ENCODE results near the gene FUT3. TPM values are rescaled to one million over a fixed set of nuclear protein-coding genes. Genes with fewer than 3 reads are reported as not detected.

FUT3 gene
- total RNA-seq, 2 donors from 2014 or later: 1.3 TPM; not detected in 1

- no peak for TF ChIP-seq CTCF (conservative IDR thresholded peaks at IDR 0.05)
- DNase-seq: no peak
- Mint-ChIP-seq H3K36me3 (ENCODE audit: low read depth) (no peaks in the 10 kb centered on the region), H3K9me3 (no peaks in the 10 kb centered on the region), H3K27me3 (ENCODE audit: insufficient read depth) (peaks cover 40% of the 10 kb centered on the region), H3K4me1 (peaks cover 3% of the 10 kb centered on the region), H3K27ac (no peak overlapping the region), H3K4me3 (no peak overlapping the region)
- Histone ChIP-seq H3K9me3 (ENCODE audit: control insufficient read depth, low read length) (no peaks in the 10 kb centered on the region), H3K36me3 (ENCODE audit: control insufficient read depth, insufficient read depth, low read length) (no peaks in the 10 kb centered on the region), H3K27me3 (ENCODE audit: control insufficient read depth, insufficient read depth, low read length, poor library complexity, severe bottlenecking) (peaks cover 15% of the 10 kb centered on the region), H3K27ac (ENCODE audit: low read depth, low read length) (no peak overlapping the region), H3K4me1 (ENCODE audit: control insufficient read depth, insufficient read depth, low read length) (no peaks in the 10 kb centered on the region), H3K4me3 (ENCODE audit: low read length) (no peak overlapping the region), H3K9ac (ENCODE audit: extremely low read depth, low read length, poor library complexity, severe bottlenecking) (no peak overlapping the region)
- 89 to 90% methylated on average over 13 to 37 of the region's 37 CpGs for WGBS, 2 experiments (ENCODE audit: insufficient coverage in 1 of 2, insufficient read length in 1 of 2)
Measured at GRCh38 chr19:5799247-5800241, 51.7 kb downstream of the FUT3 start.

- no peak for TF ChIP-seq CTCF (conservative IDR thresholded peaks at IDR 0.05)
- no peak overlapping the region for H3K9ac ChIP-seq (ENCODE audit: extremely low read depth, low read length, poor library complexity, severe bottlenecking)
- no peaks in the 10 kb centered on the region for H3K4me1 ChIP-seq (ENCODE audit: control insufficient read depth, insufficient read depth, low read length)
- peaks cover 29% of the 10 kb centered on the region for H3K27me3 Mint-ChIP-seq (ENCODE audit: insufficient read depth)
- no peaks in the 10 kb centered on the region for H3K9me3 ChIP-seq (ENCODE audit: control insufficient read depth, low read length)
- no peaks in the 10 kb centered on the region for H3K4me1 Mint-ChIP-seq
- H3K36me3 Mint-ChIP-seq (ENCODE audit: low read depth): no peaks in the 10 kb centered on the region
- H3K9me3 Mint-ChIP-seq: no peaks in the 10 kb centered on the region
- 92% methylated on average over 8 of the region's 8 CpGs for WGBS, 2 experiments (ENCODE audit: insufficient coverage in 1 of 2, insufficient read length in 1 of 2)
- H3K27ac ChIP-seq (ENCODE audit: low read depth, low read length): no peak overlapping the region
- no peak overlapping the region for H3K27ac Mint-ChIP-seq
- no peak for DNase-seq
- no peaks in the 10 kb centered on the region for H3K36me3 ChIP-seq (ENCODE audit: control insufficient read depth, insufficient read depth, low read length)
- no peak overlapping the region for H3K4me3 Mint-ChIP-seq
- peaks cover 7% of the 10 kb centered on the region for H3K27me3 ChIP-seq (ENCODE audit: control insufficient read depth, insufficient read depth, low read length, poor library complexity, severe bottlenecking)
- no peak overlapping the region for H3K4me3 ChIP-seq (ENCODE audit: low read length)
Measured at GRCh38 chr19:5798244-5798643, 53.0 kb downstream of the FUT3 start.

- Histone ChIP-seq H3K27me3 (ENCODE audit: control insufficient read depth, insufficient read depth, low read length, poor library complexity, severe bottlenecking) (no peaks in the 10 kb centered on the region), H3K4me3 (ENCODE audit: low read length) (no peak overlapping the region), H3K9ac (ENCODE audit: extremely low read depth, low read length, poor library complexity, severe bottlenecking) (no peak overlapping the region), H3K9me3 (ENCODE audit: control insufficient read depth, low read length) (no peaks in the 10 kb centered on the region), H3K4me1 (ENCODE audit: control insufficient read depth, insufficient read depth, low read length) (no peaks in the 10 kb centered on the region), H3K27ac (ENCODE audit: low read depth, low read length) (no peak overlapping the region), H3K36me3 (ENCODE audit: control insufficient read depth, insufficient read depth, low read length) (no peaks in the 10 kb centered on the region)
- H3K4me3 Mint-ChIP-seq: no peak overlapping the region
- no peak for DNase-seq
- TF ChIP-seq CTCF (conservative IDR thresholded peaks at IDR 0.05): no peak
- 94 to 95% methylated on average over 5 to 7 of the region's 7 CpGs for WGBS, 2 experiments (ENCODE audit: insufficient coverage in 1 of 2, insufficient read length in 1 of 2)
- peaks cover 3% of the 10 kb centered on the region for H3K9me3 Mint-ChIP-seq
- no peak overlapping the region for H3K27ac Mint-ChIP-seq
- peaks cover 15% of the 10 kb centered on the region for H3K27me3 Mint-ChIP-seq (ENCODE audit: insufficient read depth)
- H3K4me1 Mint-ChIP-seq: no peaks in the 10 kb centered on the region
- peaks cover 1% of the 10 kb centered on the region for H3K36me3 Mint-ChIP-seq (ENCODE audit: low read depth)
Measured at GRCh38 chr19:5795382-5795919, 55.8 kb downstream of the FUT3 start.
